Dermis blood vessel endothelial cell (primary cell): ENCODE data around the gene GALNT12. TPM values are rescaled to one million over a fixed set of nuclear protein-coding genes. Genes with fewer than 3 reads are reported as not detected.

ENCODE experiments used
- DNase-seq: peaks from one replicate; pipeline ENCODE4 v3.0.0; 2010
- total RNA-seq: library from RNA; depleted of rRNA; stranded (reverse); fragments of >200 nt; gene quantifications from 2 replicates; pipeline ENCODE4 v1.2.3, GENCODE V29; 2014

The GALNT12 gene
- total RNA-seq, 1 donor from 2014 or later = 0.34 TPM

- DNase-seq = no peak
Measured at GRCh38 chr9:98805506-98806272, 1.8 kb upstream of the GALNT12 start.

- DNase-seq = peak; percentile 15
Measured at GRCh38 chr9:98806394-98807035, 955 bp upstream of the GALNT12 start.

GRCh38 chr9:98807814-98808195 is 335 bp downstream of the GALNT12 start:
- peak; percentile 17 for DNase-seq

GRCh38 chr9:98808411-98808815 is 943 bp downstream of the GALNT12 start:
- DNase-seq = no peak

- DNase-seq = no peak
Measured at GRCh38 chr9:98808875-98809274, 1.4 kb downstream of the GALNT12 start.

- DNase-seq = no peak
Measured at GRCh38 chr9:98809311-98810101, 2.0 kb downstream of the GALNT12 start.

GRCh38 chr9:98810102-98810842 is 2.8 kb downstream of the GALNT12 start:
- DNase-seq = no peak

GRCh38 chr9:98811051-98811650 is 3.7 kb downstream of the GALNT12 start:
- DNase-seq = peak; percentile 37

GRCh38 chr9:98815391-98815951 is 8.0 kb downstream of the GALNT12 start:
- DNase-seq = no peak

GRCh38 chr9:98818764-98819163 is 11.3 kb downstream of the GALNT12 start:
- no peak for DNase-seq

GRCh38 chr9:98819231-98819630 is 11.8 kb downstream of the GALNT12 start:
- DNase-seq = no peak

GRCh38 chr9:98821831-98822230 is 14.4 kb downstream of the GALNT12 start:
- DNase-seq = no peak

- no peak for DNase-seq
Measured at GRCh38 chr9:98822661-98823060, 15.2 kb downstream of the GALNT12 start.

- no peak for DNase-seq
Measured at GRCh38 chr9:98823666-98824334, 16.3 kb downstream of the GALNT12 start.

GRCh38 chr9:98825414-98825813 is 17.9 kb downstream of the GALNT12 start:
- no peak for DNase-seq

GRCh38 chr9:98826716-98827115 is 19.2 kb downstream of the GALNT12 start:
- DNase-seq = no peak

GRCh38 chr9:98829766-98830165 is 22.3 kb downstream of the GALNT12 start:
- no peak for DNase-seq

- DNase-seq = no peak
Measured at GRCh38 chr9:98830554-98830953, 23.1 kb downstream of the GALNT12 start.

- no peak for DNase-seq
Measured at GRCh38 chr9:98831696-98832095, 24.2 kb downstream of the GALNT12 start.

GRCh38 chr9:98832768-98833089 is 25.3 kb downstream of the GALNT12 start:
- DNase-seq = no peak
